Measurements from ENCODE around the gene C11orf97.
"Not testable (repeated sequence)": the region's sequence is repeated elsewhere in the genome, so short reads cannot be mapped to it uniquely, and the experiment has no call there.

The C11orf97 gene

GRCh38 chr11:94511932-94512781 is at the start of gene C11orf97:
TSS of gene C11orf97 (plus strand) at chr11:94512461. CDS start at chr11:94512529, 68 bp downstream.
- DNase-seq, result peak; percentile 88

- no peak for DNase-seq
Measured at GRCh38 chr11:94469416-94469815, 42.8 kb upstream of the C11orf97 start.

- no peak for DNase-seq
Measured at GRCh38 chr11:94472916-94473799, 39.1 kb upstream of the C11orf97 start.

- DNase-seq, result no peak
Measured at GRCh38 chr11:94477624-94478023, 34.6 kb upstream of the C11orf97 start.

- DNase-seq, result no peak
Measured at GRCh38 chr11:94481342-94481741, 30.9 kb upstream of the C11orf97 start.

- DNase-seq, result no peak
Measured at GRCh38 chr11:94486068-94486467, 26.2 kb upstream of the C11orf97 start.

GRCh38 chr11:94493281-94494125 is 18.8 kb upstream of the C11orf97 start, which contains the start of the genes ANKRD49 and MRE11:
TSS of gene ANKRD49 (plus strand) at chr11:94493984. CDS start at chr11:94496694, 2,710 bp downstream.
TSS of gene MRE11 (minus strand) at chr11:94493844. CDS start at chr11:94492801, 1,043 bp downstream.
- DNase-seq, result peak; percentile 100

GRCh38 chr11:94494126-94494680 is 18.1 kb upstream of the C11orf97 start:
- peak; percentile 60 for DNase-seq

- no peak for DNase-seq
Measured at GRCh38 chr11:94500181-94500580, 12.1 kb upstream of the C11orf97 start.

GRCh38 chr11:94501522-94501921 is 10.7 kb upstream of the C11orf97 start:
- DNase-seq, result no peak

GRCh38 chr11:94504689-94505293 is 7.5 kb upstream of the C11orf97 start:
- peak; percentile 81 for DNase-seq

- DNase-seq, result not testable (repeated sequence)
Measured at GRCh38 chr11:94506513-94506912, 5.7 kb upstream of the C11orf97 start.

- DNase-seq, result peak; percentile 17
Measured at GRCh38 chr11:94507485-94507884, 4.8 kb upstream of the C11orf97 start.

- peak; percentile 42 for DNase-seq
Measured at GRCh38 chr11:94513091-94513490, 830 bp downstream of the C11orf97 start.

GRCh38 chr11:94515398-94515797 is 3.1 kb downstream of the C11orf97 start:
- DNase-seq, result no peak

- no peak for DNase-seq
Measured at GRCh38 chr11:94516725-94517124, 4.5 kb downstream of the C11orf97 start.

GRCh38 chr11:94518300-94518699 is 6.0 kb downstream of the C11orf97 start:
- no peak for DNase-seq

- peak; percentile 75 for DNase-seq
Measured at GRCh38 chr11:94519478-94520084, 7.3 kb downstream of the C11orf97 start.

- DNase-seq, result peak; percentile 62
Measured at GRCh38 chr11:94521684-94522083, 9.4 kb downstream of the C11orf97 start.

- DNase-seq, result no peak
Measured at GRCh38 chr11:94524341-94524740, 12.1 kb downstream of the C11orf97 start.
